ENCODE results near the gene LRRN4. TPM values are rescaled to one million over a fixed set of nuclear protein-coding genes. Genes with fewer than 3 reads are reported as not detected.

Gene LRRN4
- polyA plus RNA-seq, 2 donors, result 0.02 TPM; not detected in 1

- Histone ChIP-seq H3K4me1 (ENCODE audit: control insufficient read depth in 2 of 2, insufficient read depth in 2 of 2, low read length in 1 of 2) (no peaks in the 10 kb centered on the region), H3K27me3 (ENCODE audit: control insufficient read depth in 1 of 2, insufficient read depth in 2 of 2, low read length in 2 of 2) (no peaks in the 10 kb centered on the region), H3K27ac (ENCODE audit: low read depth in 2 of 2, low read length in 1 of 2) (no peak overlapping the region), H3K36me3 (ENCODE audit: control insufficient read depth in 2 of 2, insufficient read depth in 2 of 2, low read length in 1 of 2) (peaks cover 0 to 10% of the 10 kb centered on the region in 2 donors), H3K4me3 (ENCODE audit: low read depth in 1 of 2, low read length in 2 of 2) (no peak overlapping the region), H3K9me3 (ENCODE audit: control insufficient read depth in 2 of 2, insufficient read depth in 1 of 2, low read depth in 1 of 2, low read length in 1 of 2) (no peaks in the 10 kb centered on the region)
- WGBS, 2 donors, result 89 to 91% methylated on average over 3 of the region's 3 CpGs
These were observed 27.8 kb downstream of the LRRN4 start for GRCh38 chr20:6026051-6026450.

- no peaks in the 10 kb centered on the region for H3K27me3 ChIP-seq (ENCODE audit: control insufficient read depth in 1 of 2, insufficient read depth in 2 of 2, low read length in 2 of 2)
- 90 to 93% methylated on average over 1 of the region's 1 CpG for WGBS, 2 donors
- peaks cover 0 to 8% of the 10 kb centered on the region in 2 donors for H3K36me3 ChIP-seq (ENCODE audit: control insufficient read depth in 2 of 2, insufficient read depth in 2 of 2, low read length in 1 of 2)
- no peaks in the 10 kb centered on the region for H3K4me1 ChIP-seq (ENCODE audit: control insufficient read depth in 2 of 2, insufficient read depth in 2 of 2, low read length in 1 of 2)
- H3K9me3 ChIP-seq (ENCODE audit: control insufficient read depth in 2 of 2, insufficient read depth in 1 of 2, low read depth in 1 of 2, low read length in 1 of 2), result no peaks in the 10 kb centered on the region
- H3K4me3 ChIP-seq (ENCODE audit: low read depth in 1 of 2, low read length in 2 of 2), result no peak overlapping the region
- no peak overlapping the region for H3K27ac ChIP-seq (ENCODE audit: low read depth in 2 of 2, low read length in 1 of 2)
These were observed 29.1 kb downstream of the LRRN4 start for GRCh38 chr20:6024768-6025167.

DNA sequence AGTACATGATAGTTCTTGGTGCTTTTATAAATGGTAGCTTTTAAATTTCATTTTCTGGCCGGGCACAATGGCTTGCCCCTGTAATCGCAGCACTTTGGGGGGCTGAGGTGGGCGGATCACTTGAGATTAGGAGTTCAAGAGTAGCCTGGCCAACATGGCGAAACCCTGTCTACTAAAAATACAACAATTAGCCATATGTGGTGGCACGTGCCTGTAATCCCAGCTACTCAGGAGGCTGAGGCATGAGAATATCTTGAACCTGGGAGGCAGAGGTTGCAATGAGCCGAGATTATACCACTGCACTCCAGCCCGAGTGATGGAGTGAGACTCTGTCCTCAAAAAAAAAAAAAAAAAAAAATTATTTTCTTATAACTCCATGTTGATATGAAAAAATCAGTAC, 36.0 kb downstream of the LRRN4 start:
- 94 to 95% methylated on average over 7 of the region's 7 CpGs for WGBS, 2 donors
- Histone ChIP-seq H3K27ac (ENCODE audit: low read depth in 2 of 2, low read length in 1 of 2) (no peak overlapping the region), H3K9me3 (ENCODE audit: control insufficient read depth in 2 of 2, insufficient read depth in 1 of 2, low read depth in 1 of 2, low read length in 1 of 2) (no peaks in the 10 kb centered on the region), H3K36me3 (ENCODE audit: control insufficient read depth in 2 of 2, insufficient read depth in 2 of 2, low read length in 1 of 2) (peaks cover 0 to 7% of the 10 kb centered on the region in 2 donors), H3K27me3 (ENCODE audit: control insufficient read depth in 1 of 2, insufficient read depth in 2 of 2, low read length in 2 of 2) (no peaks in the 10 kb centered on the region), H3K4me1 (ENCODE audit: control insufficient read depth in 2 of 2, insufficient read depth in 2 of 2, low read length in 1 of 2) (no peaks in the 10 kb centered on the region), H3K4me3 (ENCODE audit: low read depth in 1 of 2, low read length in 2 of 2) (no peak overlapping the region)

GRCh38 chr20:6017467-6017866, 36.4 kb downstream of the LRRN4 start:
- Histone ChIP-seq H3K4me1 (ENCODE audit: control insufficient read depth in 2 of 2, insufficient read depth in 2 of 2, low read length in 1 of 2) (no peaks in the 10 kb centered on the region), H3K27me3 (ENCODE audit: control insufficient read depth in 1 of 2, insufficient read depth in 2 of 2, low read length in 2 of 2) (no peaks in the 10 kb centered on the region), H3K9me3 (ENCODE audit: control insufficient read depth in 2 of 2, insufficient read depth in 1 of 2, low read depth in 1 of 2, low read length in 1 of 2) (no peaks in the 10 kb centered on the region), H3K36me3 (ENCODE audit: control insufficient read depth in 2 of 2, insufficient read depth in 2 of 2, low read length in 1 of 2) (peaks cover 0 to 7% of the 10 kb centered on the region in 2 donors), H3K4me3 (ENCODE audit: low read depth in 1 of 2, low read length in 2 of 2) (no peak overlapping the region), H3K27ac (ENCODE audit: low read depth in 2 of 2, low read length in 1 of 2) (no peak overlapping the region)

- Histone ChIP-seq H3K27ac (ENCODE audit: low read depth in 2 of 2, low read length in 1 of 2) (no peak overlapping the region), H3K27me3 (ENCODE audit: control insufficient read depth in 1 of 2, insufficient read depth in 2 of 2, low read length in 2 of 2) (no peaks in the 10 kb centered on the region), H3K9me3 (ENCODE audit: control insufficient read depth in 2 of 2, insufficient read depth in 1 of 2, low read depth in 1 of 2, low read length in 1 of 2) (no peaks in the 10 kb centered on the region), H3K4me1 (ENCODE audit: control insufficient read depth in 2 of 2, insufficient read depth in 2 of 2, low read length in 1 of 2) (no peaks in the 10 kb centered on the region), H3K36me3 (ENCODE audit: control insufficient read depth in 2 of 2, insufficient read depth in 2 of 2, low read length in 1 of 2) (peaks cover 0 to 10% of the 10 kb centered on the region in 2 donors), H3K4me3 (ENCODE audit: low read depth in 1 of 2, low read length in 2 of 2) (no peak overlapping the region)
- WGBS, 2 donors, result 85 to 92% methylated on average over 4 of the region's 4 CpGs
These were observed 38.9 kb downstream of the LRRN4 start for GRCh38 chr20:6014957-6015356.

DNA sequence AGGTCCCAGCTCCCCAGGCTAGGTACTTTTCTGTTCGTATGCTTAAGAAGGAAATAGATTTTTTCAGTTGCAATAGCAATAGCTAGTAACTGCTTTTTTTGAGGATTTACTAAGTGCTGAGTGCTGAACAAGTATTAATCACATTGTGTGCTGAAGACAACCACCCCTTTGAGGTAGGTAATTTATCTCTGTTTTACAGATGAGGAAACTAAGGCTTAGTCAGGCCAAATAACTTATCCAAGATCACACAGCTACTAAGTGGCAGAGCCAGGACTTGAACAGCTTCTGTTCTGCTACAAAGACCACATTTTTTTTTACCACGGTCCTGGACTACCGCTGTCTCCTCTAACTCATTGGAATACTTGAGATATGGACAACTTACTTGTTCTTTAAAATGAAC, 39.8 kb downstream of the LRRN4 start:
- peaks cover 0 to 10% of the 10 kb centered on the region in 2 donors for H3K36me3 ChIP-seq (ENCODE audit: control insufficient read depth in 2 of 2, insufficient read depth in 2 of 2, low read length in 1 of 2)

DNA sequence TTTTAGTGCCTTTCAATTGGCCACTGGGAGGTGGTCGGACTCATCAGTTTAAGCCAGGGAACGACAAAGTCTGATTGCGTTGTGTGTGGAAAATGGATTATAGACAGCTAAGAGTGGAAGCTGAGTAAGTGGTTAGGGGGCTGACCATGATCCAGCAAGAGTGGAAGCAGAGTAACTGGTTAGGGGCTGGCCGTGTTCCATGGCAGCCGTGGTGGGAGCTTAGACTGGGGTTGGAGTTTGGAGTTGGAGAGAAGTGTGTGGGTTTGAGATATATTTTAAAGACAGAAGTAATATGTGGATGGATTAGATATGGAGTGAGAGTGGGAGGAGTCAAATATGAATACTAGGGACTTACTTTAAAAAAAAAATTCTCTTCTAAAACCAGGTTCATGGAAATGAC, 41.7 kb downstream of the LRRN4 start:
- H3K36me3 ChIP-seq (ENCODE audit: control insufficient read depth in 2 of 2, insufficient read depth in 2 of 2, low read length in 1 of 2), result peaks cover 0 to 10% of the 10 kb centered on the region in 2 donors
- no peak overlapping the region for H3K4me3 ChIP-seq (ENCODE audit: low read depth in 1 of 2, low read length in 2 of 2)
- H3K4me1 ChIP-seq (ENCODE audit: control insufficient read depth in 2 of 2, insufficient read depth in 2 of 2, low read length in 1 of 2), result peaks cover 0 to under 1% of the 10 kb centered on the region in 2 donors
- WGBS, 2 donors, result 93 to 96% methylated on average over 5 of the region's 5 CpGs
- no peaks in the 10 kb centered on the region for H3K27me3 ChIP-seq (ENCODE audit: control insufficient read depth in 1 of 2, insufficient read depth in 2 of 2, low read length in 2 of 2)
- no peaks in the 10 kb centered on the region for H3K9me3 ChIP-seq (ENCODE audit: control insufficient read depth in 2 of 2, insufficient read depth in 1 of 2, low read depth in 1 of 2, low read length in 1 of 2)
- no peak overlapping the region for H3K27ac ChIP-seq (ENCODE audit: low read depth in 2 of 2, low read length in 1 of 2)

More for the DNA sequence above, 39.8 kb downstream of the LRRN4 start:
- Histone ChIP-seq H3K4me3 (ENCODE audit: low read depth in 1 of 2, low read length in 2 of 2) (no peak overlapping the region), H3K9me3 (ENCODE audit: control insufficient read depth in 2 of 2, insufficient read depth in 1 of 2, low read depth in 1 of 2, low read length in 1 of 2) (no peaks in the 10 kb centered on the region), H3K4me1 (ENCODE audit: control insufficient read depth in 2 of 2, insufficient read depth in 2 of 2, low read length in 1 of 2) (no peaks in the 10 kb centered on the region), H3K27ac (ENCODE audit: low read depth in 2 of 2, low read length in 1 of 2) (no peak overlapping the region), H3K27me3 (ENCODE audit: control insufficient read depth in 1 of 2, insufficient read depth in 2 of 2, low read length in 2 of 2) (no peaks in the 10 kb centered on the region)
- 80 to 83% methylated on average over 3 of the region's 3 CpGs for WGBS, 2 donors

DNA sequence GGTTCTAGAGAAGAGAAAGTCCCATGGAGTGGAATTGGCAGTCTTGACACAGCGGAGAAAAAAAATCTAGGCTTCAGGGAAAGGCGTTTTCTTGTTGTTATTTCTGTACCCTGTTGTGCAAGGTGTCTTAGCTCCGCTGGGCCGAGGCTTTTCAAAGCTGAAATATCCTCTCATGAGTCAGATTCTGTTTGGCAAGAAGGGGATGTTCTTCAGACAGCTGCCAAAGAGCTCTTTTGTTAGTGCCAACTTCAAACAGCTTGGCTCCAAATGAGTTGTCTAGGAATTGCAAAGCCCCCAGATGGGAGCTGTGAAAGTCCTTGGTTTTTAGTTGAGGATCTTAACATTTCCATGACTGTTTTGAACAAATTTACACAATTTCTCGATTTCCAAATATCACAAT, 45.6 kb downstream of the LRRN4 start:
- Histone ChIP-seq H3K27ac (ENCODE audit: low read depth in 2 of 2, low read length in 1 of 2) (no peak overlapping the region), H3K4me1 (ENCODE audit: control insufficient read depth in 2 of 2, insufficient read depth in 2 of 2, low read length in 1 of 2) (peaks cover 2 to 3% of the 10 kb centered on the region in 2 donors), H3K4me3 (ENCODE audit: low read depth in 1 of 2, low read length in 2 of 2) (peak overlapping the region in 1 of 2 donors; percentile 5), H3K9me3 (ENCODE audit: control insufficient read depth in 2 of 2, insufficient read depth in 1 of 2, low read depth in 1 of 2, low read length in 1 of 2) (no peaks in the 10 kb centered on the region), H3K36me3 (ENCODE audit: control insufficient read depth in 2 of 2, insufficient read depth in 2 of 2, low read length in 1 of 2) (peaks cover 0 to 5% of the 10 kb centered on the region in 2 donors), H3K27me3 (ENCODE audit: control insufficient read depth in 1 of 2, insufficient read depth in 2 of 2, low read length in 2 of 2) (no peaks in the 10 kb centered on the region)
- 24 to 27% methylated on average over 5 of the region's 5 CpGs for WGBS, 2 donors

DNA sequence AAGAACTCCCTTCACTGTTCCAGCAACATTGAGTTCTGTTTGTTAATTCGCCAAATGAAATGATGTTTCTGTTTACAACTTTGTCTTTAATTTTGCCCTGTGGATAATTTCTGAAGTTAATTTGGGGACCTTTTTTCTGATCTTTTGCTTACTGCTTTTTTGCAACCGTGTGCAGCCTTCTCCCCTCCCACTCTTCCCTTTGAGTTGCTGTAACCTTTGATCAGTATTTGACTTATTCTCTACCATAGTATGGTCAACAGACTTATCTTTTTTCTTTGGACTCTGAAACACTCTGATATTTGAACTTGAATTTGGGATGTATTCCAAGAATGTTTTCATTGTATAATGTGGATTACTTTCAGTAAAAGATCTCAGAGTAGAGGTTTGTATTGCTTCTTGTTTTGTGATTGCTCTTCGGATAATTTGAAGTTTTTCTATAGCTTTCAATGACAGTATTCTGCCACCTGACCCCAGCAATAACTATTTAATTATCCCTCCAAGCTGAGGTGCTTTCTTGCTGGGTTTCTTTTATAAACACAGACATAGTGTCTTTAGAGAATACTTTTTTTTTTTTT, 46.2 kb downstream of the LRRN4 start:
- no peaks in the 10 kb centered on the region for H3K27me3 ChIP-seq (ENCODE audit: control insufficient read depth in 1 of 2, insufficient read depth in 2 of 2, low read length in 2 of 2)
- 27% methylated on average over 3 of the region's 3 CpGs for WGBS, 2 donors
- no peaks in the 10 kb centered on the region for H3K9me3 ChIP-seq (ENCODE audit: control insufficient read depth in 2 of 2, insufficient read depth in 1 of 2, low read depth in 1 of 2, low read length in 1 of 2)
- H3K27ac ChIP-seq (ENCODE audit: low read depth in 2 of 2, low read length in 1 of 2), result no peak overlapping the region
- peaks cover 0 to 3% of the 10 kb centered on the region in 2 donors for H3K36me3 ChIP-seq (ENCODE audit: control insufficient read depth in 2 of 2, insufficient read depth in 2 of 2, low read length in 1 of 2)
- peaks cover 2 to 3% of the 10 kb centered on the region in 2 donors for H3K4me1 ChIP-seq (ENCODE audit: control insufficient read depth in 2 of 2, insufficient read depth in 2 of 2, low read length in 1 of 2)
- H3K4me3 ChIP-seq (ENCODE audit: low read depth in 1 of 2, low read length in 2 of 2), result peak overlapping the region in 1 of 2 donors; percentile 5

- peak overlapping the region; percentile 18 to 76 for H3K4me3 ChIP-seq (ENCODE audit: low read depth in 1 of 2, low read length in 2 of 2)
- peaks cover 2 to 3% of the 10 kb centered on the region in 2 donors for H3K4me1 ChIP-seq (ENCODE audit: control insufficient read depth in 2 of 2, insufficient read depth in 2 of 2, low read length in 1 of 2)
- peak overlapping the region in 1 of 2 donors; percentile 20 for H3K27ac ChIP-seq (ENCODE audit: low read depth in 2 of 2, low read length in 1 of 2)
- no peaks in the 10 kb centered on the region for H3K27me3 ChIP-seq (ENCODE audit: control insufficient read depth in 1 of 2, insufficient read depth in 2 of 2, low read length in 2 of 2)
- WGBS, 2 donors, result 5 to 7% methylated on average over 4 of the region's 4 CpGs
- no peaks in the 10 kb centered on the region for H3K9me3 ChIP-seq (ENCODE audit: control insufficient read depth in 2 of 2, insufficient read depth in 1 of 2, low read depth in 1 of 2, low read length in 1 of 2)
- H3K36me3 ChIP-seq (ENCODE audit: control insufficient read depth in 2 of 2, insufficient read depth in 2 of 2, low read length in 1 of 2), result peaks cover 0 to 3% of the 10 kb centered on the region in 2 donors
These were observed 46.7 kb downstream of the LRRN4 start for GRCh38 chr20:6007094-6007528.

All from esophagus (tissue), 2 donors.